Measurements from ENCODE around the gene HEATR9. TPM values are rescaled to one million over a fixed set of nuclear protein-coding genes. Genes with fewer than 3 reads are reported as not detected.
A peak's percentile ranks its signal among the peaks of the same experiment; 100 is the strongest.

HEATR9 gene
- total and polyA plus RNA-seq, 8 donors: 0.17 to 0.37 (median 0.20) TPM; not detected in 3

DNA sequence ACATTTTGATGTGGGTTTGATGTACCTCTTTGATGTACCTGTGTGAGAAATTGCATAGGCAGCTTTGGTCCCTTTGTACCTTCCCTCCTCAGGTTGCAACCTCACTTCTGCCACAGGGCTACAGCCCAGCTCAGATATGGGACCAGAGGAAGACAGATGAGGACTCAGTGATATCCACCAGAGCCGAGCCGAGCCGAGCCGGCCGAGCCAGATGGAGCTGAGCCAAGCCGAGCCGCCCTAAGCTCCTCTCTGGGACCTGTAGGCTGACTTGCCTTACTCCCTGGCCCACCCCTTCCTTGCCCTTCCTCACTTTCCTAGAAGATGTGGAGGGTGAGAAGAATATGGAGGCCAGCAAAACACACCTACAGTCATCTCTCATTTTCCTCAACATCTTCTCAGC, 3.8 kb downstream of the HEATR9 start:
- no peak for TF ChIP-seq CTCF (IDR thresholded peaks at IDR 0.05)
- intact Hi-C loops (cut with DNase I): no loop called here
- Histone ChIP-seq H3K4me1 (peaks cover 0 to 9% of the 10 kb centered on the region in 2 donors), H3K9me3 (no peaks in the 10 kb centered on the region), H3K4me3 (no peak overlapping the region), H3K36me3 (no peaks in the 10 kb centered on the region), H3K27ac (no peak overlapping the region), H3K27me3 (no peaks in the 10 kb centered on the region)
- ATAC-seq (no peak), DNase-seq (no peak)

DNA sequence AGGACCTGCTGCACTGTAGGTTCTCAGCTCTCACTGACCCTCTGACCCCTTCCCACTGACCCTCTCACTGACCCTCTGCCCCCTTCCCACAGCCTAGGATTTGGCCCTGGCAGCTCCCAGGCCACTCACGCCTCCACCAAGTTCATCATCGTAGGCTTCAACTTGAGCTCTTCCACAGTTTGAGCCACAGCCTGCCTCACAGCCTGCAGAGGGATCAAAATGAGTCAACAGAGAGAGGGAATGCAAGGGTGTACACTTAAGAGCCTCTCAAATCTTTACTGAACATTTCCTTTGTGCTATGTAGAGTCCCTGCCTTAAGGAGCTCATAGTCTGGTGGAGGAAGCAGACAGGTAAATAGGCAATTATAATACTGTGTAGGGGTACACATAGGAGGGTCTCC, 12.1 kb downstream of the HEATR9 start:
- ATAC-seq (peak; percentile 97), DNase-seq (no peak)
- intact Hi-C loops (cut with DNase I): no loop called here

DNA sequence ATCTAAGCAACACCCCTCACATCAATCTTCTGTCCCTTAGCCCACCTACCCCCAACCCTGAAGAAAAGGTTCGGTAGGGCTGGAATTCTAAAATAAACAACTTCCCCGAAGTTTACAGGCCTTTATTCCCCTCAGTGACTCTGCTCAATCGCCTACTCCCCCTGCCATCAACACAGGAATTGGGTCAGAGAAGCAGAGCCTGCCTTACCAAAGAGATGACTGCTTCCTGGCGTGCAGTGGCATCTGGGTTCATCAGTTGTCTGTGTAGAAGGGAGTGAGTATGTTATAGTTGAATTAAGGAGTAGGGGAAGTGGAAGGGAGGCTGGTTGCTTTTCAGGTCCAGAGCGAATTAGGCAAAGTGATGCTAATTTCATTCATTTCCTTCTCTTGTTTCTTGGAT, 12.7 kb downstream of the HEATR9 start:
- Histone ChIP-seq H3K36me3 (peaks cover 0 to 15% of the 10 kb centered on the region in 2 donors), H3K4me3 (no peak overlapping the region), H3K4me1 (no peaks in the 10 kb centered on the region), H3K9me3 (no peaks in the 10 kb centered on the region), H3K27ac (no peak overlapping the region), H3K27me3 (no peaks in the 10 kb centered on the region)
- DNase-seq (no peak), ATAC-seq (no peak)
- no peak for TF ChIP-seq CTCF (IDR thresholded peaks at IDR 0.05)
- intact Hi-C loops (cut with DNase I): no loop called here

More for the DNA sequence above, 12.1 kb downstream of the HEATR9 start:
- no peak overlapping the region for H3K27ac ChIP-seq
- H3K36me3 ChIP-seq: peaks cover 0 to 14% of the 10 kb centered on the region in 2 donors
- no peaks in the 10 kb centered on the region for H3K27me3 ChIP-seq
- no peak overlapping the region for H3K4me3 ChIP-seq
- H3K4me1 ChIP-seq: no peaks in the 10 kb centered on the region
- no peak for TF ChIP-seq CTCF (IDR thresholded peaks at IDR 0.05)
- no peaks in the 10 kb centered on the region for H3K9me3 ChIP-seq

GRCh38 chr17:35849469-35850348, 19.0 kb downstream of the HEATR9 start:
- H3K36me3 ChIP-seq: peaks cover 0 to 66% of the 10 kb centered on the region in 2 donors
- ATAC-seq: peak; percentile 58

More at GRCh38 chr17:35849469-35850348, 19.0 kb downstream of the HEATR9 start:
- no peaks in the 10 kb centered on the region for H3K9me3 ChIP-seq
- TF ChIP-seq CTCF (IDR thresholded peaks at IDR 0.05): peak; percentile 67 to 70
- peak in 2 of 4 donors; percentile 33 to 49 for DNase-seq
- H3K27me3 ChIP-seq: no peaks in the 10 kb centered on the region
- H3K4me3 ChIP-seq: no peak overlapping the region
- H3K4me1 ChIP-seq: no peaks in the 10 kb centered on the region
- intact Hi-C loops (cut with DNase I): no loop called here
- H3K27ac ChIP-seq: no peak overlapping the region
